GM12878 (cell line): ENCODE data around the gene APOBEC3B. TPM values are rescaled to one million over a fixed set of nuclear protein-coding genes. Genes with fewer than 3 reads are reported as not detected.
A peak's percentile ranks its signal among the peaks of the same experiment; 100 is the strongest.

Experiments
- CBX3 ChIP-seq: fragments of 200-600 bp; sonication (generic); IDR thresholded peaks from 2 replicates; pipeline ENCODE4 v1.6.1; 2016; ENCODE audit warnings: low read depth, borderline replicate concordance
- ELK1 ChIP-seq: IDR thresholded peaks from 2 replicates; pipeline ENCODE4 v1.6.1; 2012; ENCODE audit warnings: low read depth, low read length, improper control_type of control experiment
- FOS ChIP-seq: IDR thresholded peaks from 3 replicates; pipeline ENCODE4 v1.6.1; 2011; ENCODE audit warnings: borderline replicate concordance; ENCODE audit not compliant: insufficient read length; ENCODE audit errors: extremely low read depth
- MEF2A ChIP-seq: IDR thresholded peaks from 2 replicates; pipeline ENCODE4 v1.6.1; 2011; ENCODE audit warnings: low read depth, mild to moderate bottlenecking, low read length, moderate library complexity; ENCODE audit not compliant: insufficient read depth
- MTA3 ChIP-seq: IDR thresholded peaks from 2 replicates; pipeline ENCODE4 v1.6.1; 2012; ENCODE audit warnings: low read length, inconsistent platforms, borderline replicate concordance
- POU2F2 ChIP-seq: IDR thresholded peaks from 3 replicates; pipeline ENCODE4 v1.6.1; 2011; ENCODE audit warnings: low read depth, mild to moderate bottlenecking, low read length, borderline replicate concordance
- SKIL ChIP-seq: fragments of 450-650 bp; IDR thresholded peaks from 2 replicates; pipeline ENCODE4 v1.6.1; 2017; ENCODE audit warnings: mild to moderate bottlenecking, low read depth, inconsistent platforms; ENCODE audit not compliant: poor library complexity, severe bottlenecking
- ZBTB40 ChIP-seq: fragments of 450-650 bp; IDR thresholded peaks from 2 replicates; pipeline ENCODE4 v1.6.1; 2016; ENCODE audit warnings: mild to moderate bottlenecking, moderate library complexity, borderline replicate concordance
- polyA plus RNA-seq, 11 experiments: library from polyadenylated mRNA; depleted of rRNA in 4 of 11; unstranded in 6 of 11; stranded (reverse) in 5 of 11; fragments of >200 nt; fragmentation: Nextera tagmentation in 4 of 11; fragmentation: Illumina TruSeq in 1 of 11; extraction: Ambion mirVana in 4 of 11; extraction: Trizol in 1 of 11; gene quantifications; 1 replicate in 1 of 11; 2 replicates in 10 of 11; pipeline versions ENCODE4 v1.2.1 to v1.2.3, GENCODE V29; 2011 to 2016; ENCODE audit warnings: inconsistent platforms in 2 of 11, missing spikeins in 2 of 11, low read depth in 1 of 11
- total RNA-seq, 4 experiments: library from RNA; depleted of rRNA in 3 of 4; stranded (reverse); fragments of >200 nt in 3 of 4; fragmentation: Illumina TruSeq in 1 of 4; extraction: Trizol in 1 of 4; gene quantifications; 2 replicates each; pipeline versions ENCODE4 v1.2.1 to v1.2.3, GENCODE V29; 2013 to 2021
- TF ChIP-seq, protein P1 (sequence below): fragments of 450-650 bp; IDR thresholded peaks from 2 replicates; pipeline ENCODE4 v1.6.1; 2017; ENCODE audit warnings: mild to moderate bottlenecking, moderate library complexity
- TF ChIP-seq, protein P2 (sequence below): fragments of 450-650 bp; IDR thresholded peaks from 2 replicates; pipeline ENCODE4 v1.6.1; 2017; ENCODE audit warnings: mild to moderate bottlenecking, moderate library complexity

Gene APOBEC3B
- total and polyA plus RNA-seq, 10 of the 15 experiments (the other 5 are each of a cell fraction or from before 2014, with no cell fraction given): 2.4 to 75.1 (median 30.9) TPM

DNA sequence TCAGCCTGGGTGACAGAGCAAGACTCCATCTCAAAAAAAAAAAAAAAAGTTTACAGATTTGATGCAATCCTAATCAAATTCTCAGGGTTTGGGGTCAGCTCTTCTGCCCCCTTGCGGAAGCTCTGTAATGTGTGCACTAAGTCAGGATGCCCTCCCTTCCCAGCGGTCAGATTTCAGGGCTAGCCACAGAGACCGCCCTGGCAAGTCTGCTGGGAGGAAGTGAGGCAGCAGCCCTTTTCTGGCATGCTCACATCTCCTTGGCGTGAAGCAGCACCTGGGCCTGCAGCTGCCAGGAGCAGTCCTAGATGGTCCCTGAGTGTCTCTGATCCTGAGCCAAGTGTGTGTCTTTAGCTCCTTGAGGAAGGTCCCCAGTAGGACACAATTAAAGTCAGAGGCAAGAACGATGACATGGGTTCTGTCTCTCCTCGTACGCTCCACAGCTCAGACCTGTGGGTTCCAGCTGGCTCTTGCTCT is 21.1 kb downstream of the APOBEC3B start (continued):
- no peak for TF ChIP-seq ZBTB40
- TF ChIP-seq, protein P1, sequence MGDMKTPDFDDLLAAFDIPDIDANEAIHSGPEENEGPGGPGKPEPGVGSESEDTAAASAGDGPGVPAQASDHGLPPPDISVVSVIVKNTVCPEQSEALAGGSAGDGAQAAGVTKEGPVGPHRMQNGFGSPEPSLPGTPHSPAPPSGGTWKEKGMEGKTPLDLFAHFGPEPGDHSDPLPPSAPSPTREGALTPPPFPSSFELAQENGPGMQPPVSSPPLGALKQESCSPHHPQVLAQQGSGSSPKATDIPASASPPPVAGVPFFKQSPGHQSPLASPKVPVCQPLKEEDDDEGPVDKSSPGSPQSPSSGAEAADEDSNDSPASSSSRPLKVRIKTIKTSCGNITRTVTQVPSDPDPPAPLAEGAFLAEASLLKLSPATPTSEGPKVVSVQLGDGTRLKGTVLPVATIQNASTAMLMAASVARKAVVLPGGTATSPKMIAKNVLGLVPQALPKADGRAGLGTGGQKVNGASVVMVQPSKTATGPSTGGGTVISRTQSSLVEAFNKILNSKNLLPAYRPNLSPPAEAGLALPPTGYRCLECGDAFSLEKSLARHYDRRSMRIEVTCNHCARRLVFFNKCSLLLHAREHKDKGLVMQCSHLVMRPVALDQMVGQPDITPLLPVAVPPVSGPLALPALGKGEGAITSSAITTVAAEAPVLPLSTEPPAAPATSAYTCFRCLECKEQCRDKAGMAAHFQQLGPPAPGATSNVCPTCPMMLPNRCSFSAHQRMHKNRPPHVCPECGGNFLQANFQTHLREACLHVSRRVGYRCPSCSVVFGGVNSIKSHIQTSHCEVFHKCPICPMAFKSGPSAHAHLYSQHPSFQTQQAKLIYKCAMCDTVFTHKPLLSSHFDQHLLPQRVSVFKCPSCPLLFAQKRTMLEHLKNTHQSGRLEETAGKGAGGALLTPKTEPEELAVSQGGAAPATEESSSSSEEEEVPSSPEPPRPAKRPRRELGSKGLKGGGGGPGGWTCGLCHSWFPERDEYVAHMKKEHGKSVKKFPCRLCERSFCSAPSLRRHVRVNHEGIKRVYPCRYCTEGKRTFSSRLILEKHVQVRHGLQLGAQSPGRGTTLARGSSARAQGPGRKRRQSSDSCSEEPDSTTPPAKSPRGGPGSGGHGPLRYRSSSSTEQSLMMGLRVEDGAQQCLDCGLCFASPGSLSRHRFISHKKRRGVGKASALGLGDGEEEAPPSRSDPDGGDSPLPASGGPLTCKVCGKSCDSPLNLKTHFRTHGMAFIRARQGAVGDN: no peak; the same call in 1 of the 2 replicates
- no peak for TF ChIP-seq MTA3
- no peak for TF ChIP-seq POU2F2
- TF ChIP-seq ELK1: peak; percentile 76; the same call in 1 of the 2 replicates
- TF ChIP-seq MEF2A: no peak
- TF ChIP-seq SKIL: peak; percentile 44
- TF ChIP-seq, protein P2, sequence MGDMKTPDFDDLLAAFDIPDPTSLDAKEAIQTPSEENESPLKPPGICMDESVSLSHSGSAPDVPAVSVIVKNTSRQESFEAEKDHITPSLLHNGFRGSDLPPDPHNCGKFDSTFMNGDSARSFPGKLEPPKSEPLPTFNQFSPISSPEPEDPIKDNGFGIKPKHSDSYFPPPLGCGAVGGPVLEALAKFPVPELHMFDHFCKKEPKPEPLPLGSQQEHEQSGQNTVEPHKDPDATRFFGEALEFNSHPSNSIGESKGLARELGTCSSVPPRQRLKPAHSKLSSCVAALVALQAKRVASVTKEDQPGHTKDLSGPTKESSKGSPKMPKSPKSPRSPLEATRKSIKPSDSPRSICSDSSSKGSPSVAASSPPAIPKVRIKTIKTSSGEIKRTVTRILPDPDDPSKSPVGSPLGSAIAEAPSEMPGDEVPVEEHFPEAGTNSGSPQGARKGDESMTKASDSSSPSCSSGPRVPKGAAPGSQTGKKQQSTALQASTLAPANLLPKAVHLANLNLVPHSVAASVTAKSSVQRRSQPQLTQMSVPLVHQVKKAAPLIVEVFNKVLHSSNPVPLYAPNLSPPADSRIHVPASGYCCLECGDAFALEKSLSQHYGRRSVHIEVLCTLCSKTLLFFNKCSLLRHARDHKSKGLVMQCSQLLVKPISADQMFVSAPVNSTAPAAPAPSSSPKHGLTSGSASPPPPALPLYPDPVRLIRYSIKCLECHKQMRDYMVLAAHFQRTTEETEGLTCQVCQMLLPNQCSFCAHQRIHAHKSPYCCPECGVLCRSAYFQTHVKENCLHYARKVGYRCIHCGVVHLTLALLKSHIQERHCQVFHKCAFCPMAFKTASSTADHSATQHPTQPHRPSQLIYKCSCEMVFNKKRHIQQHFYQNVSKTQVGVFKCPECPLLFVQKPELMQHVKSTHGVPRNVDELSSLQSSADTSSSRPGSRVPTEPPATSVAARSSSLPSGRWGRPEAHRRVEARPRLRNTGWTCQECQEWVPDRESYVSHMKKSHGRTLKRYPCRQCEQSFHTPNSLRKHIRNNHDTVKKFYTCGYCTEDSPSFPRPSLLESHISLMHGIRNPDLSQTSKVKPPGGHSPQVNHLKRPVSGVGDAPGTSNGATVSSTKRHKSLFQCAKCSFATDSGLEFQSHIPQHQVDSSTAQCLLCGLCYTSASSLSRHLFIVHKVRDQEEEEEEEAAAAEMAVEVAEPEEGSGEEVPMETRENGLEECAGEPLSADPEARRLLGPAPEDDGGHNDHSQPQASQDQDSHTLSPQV: no peak
- no peak for TF ChIP-seq FOS
- no peak for TF ChIP-seq CBX3
